IMR-90 (cell line): Measurements from ENCODE around the gene KCNMA1. TPM values are rescaled to one million over a fixed set of nuclear protein-coding genes. Genes with fewer than 3 reads are reported as not detected.
A peak's percentile ranks its signal among the peaks of the same experiment; 100 is the strongest.

ENCODE experiments used
- ATAC-seq: fragments of 200-7000 bp; cut with Tn5 transposase; 2 replicates; pipeline ENCODE4 v1.9.1; 2020; ENCODE audit warnings: low read depth, mild to moderate bottlenecking, moderate library complexity
- BruUV-seq: library from RNA; stranded (reverse); fragments of 400-500 nt; replicated peaks from 2 replicates; lab custom pipeline; 2021; lab: Mats Ljungman, UMichigan
- CTCF ChIA-PET: fragments of 300-600 bp; formaldehyde crosslinking; extraction: SDS; loops from one replicate; lab custom pipeline; 2021; ENCODE audit warnings: antibody characterized with exemption; lab: Yijun Ruan, JAX
- POLR2A ChIA-PET: fragments of 300-600 bp; sonication (Branson Sonifier 250); formaldehyde crosslinking; loops from one replicate; lab custom pipeline; 2022; ENCODE audit warnings: antibody characterized with exemption; ENCODE audit not compliant: unreplicated experiment; lab: Charles Lee
- DNase-seq: peaks from one replicate; pipeline ENCODE4 v3.0.0; 2013
- H2AFZ ChIP-seq: replicated peaks from 2 replicates; pipeline ENCODE3; 2013; ENCODE audit warnings: low read length, mild to moderate bottlenecking; ENCODE audit not compliant: poor library complexity
- H2AK5ac ChIP-seq: 2 replicates; pipeline ENCODE4 v1.6.1; 2013; ENCODE audit warnings: low read depth, low read length, inconsistent platforms
- H2AK9ac ChIP-seq: replicated peaks from 2 replicates; pipeline ENCODE3; 2013; ENCODE audit warnings: mild to moderate bottlenecking, low read depth, low read length, moderate library complexity; ENCODE audit not compliant: poor library complexity
- H2BK120ac ChIP-seq: 2 replicates; pipeline ENCODE4 v1.6.1; 2013; ENCODE audit warnings: low read depth, low read length, inconsistent platforms
- H2BK15ac ChIP-seq: 3 replicates; pipeline ENCODE4 v1.6.1; 2013; ENCODE audit warnings: low read depth, low read length, inconsistent platforms
- H2BK20ac ChIP-seq: 2 replicates; pipeline ENCODE4 v1.6.1; 2013; ENCODE audit warnings: low read depth, mild to moderate bottlenecking, inconsistent platforms, low read length, moderate library complexity
- H2BK5ac ChIP-seq: 2 replicates; pipeline ENCODE4 v1.6.1; 2013; ENCODE audit warnings: mild to moderate bottlenecking, low read depth, low read length, inconsistent platforms; ENCODE audit not compliant: poor library complexity, severe bottlenecking
- H3K14ac ChIP-seq: replicated peaks from 2 replicates; pipeline ENCODE4 v1.6.1; 2013; ENCODE audit warnings: low read depth, low read length, inconsistent platforms
- H3K18ac ChIP-seq: 2 replicates; pipeline ENCODE4 v1.6.1; 2013; ENCODE audit warnings: low read depth, low read length, control low read depth
- H3K23ac ChIP-seq: 2 replicates; pipeline ENCODE4 v1.6.1; 2013; ENCODE audit warnings: low read depth, low read length, inconsistent platforms
- H3K27ac ChIP-seq: 2 replicates; pipeline ENCODE4 v1.5.1; 2013; ENCODE audit warnings: mild to moderate bottlenecking, control low read depth, low read length; ENCODE audit not compliant: insufficient read depth
- H3K27me3 ChIP-seq: 2 replicates; pipeline ENCODE4 v1.6.1; 2013; ENCODE audit warnings: low read length; ENCODE audit not compliant: control insufficient read depth, insufficient read depth
- H3K36me3 ChIP-seq: 2 replicates; pipeline ENCODE4 v1.6.1; 2013; ENCODE audit warnings: low read length, mixed read lengths; ENCODE audit not compliant: control insufficient read depth, insufficient read depth
- H3K4ac ChIP-seq: 2 replicates; pipeline ENCODE4 v1.6.1; 2013; ENCODE audit warnings: low read depth, low read length, inconsistent platforms
- H3K4me1 ChIP-seq: 2 replicates; pipeline ENCODE4 v1.6.1; 2013; ENCODE audit warnings: low read length, mixed read lengths; ENCODE audit not compliant: control insufficient read depth, insufficient read depth
- H3K4me2 ChIP-seq: 2 replicates; pipeline ENCODE4 v1.6.1; 2013; ENCODE audit warnings: low read depth, mild to moderate bottlenecking, control low read depth, low read length, moderate library complexity
- H3K4me3 ChIP-seq: 2 replicates; pipeline ENCODE4 v1.5.1; 2013; ENCODE audit warnings: low read depth, mild to moderate bottlenecking, control low read depth, low read length, moderate library complexity; ENCODE audit not compliant: insufficient read depth
- H3K56ac ChIP-seq: 2 replicates; pipeline ENCODE4 v1.6.1; 2013; ENCODE audit warnings: low read length, inconsistent platforms; ENCODE audit not compliant: insufficient read depth; ENCODE audit errors: extremely low read depth
- H3K79me1 ChIP-seq, 2 experiments: 2 replicates each; pipeline ENCODE4 v1.6.1; 2013; ENCODE audit warnings: low read length in 2 of 2, inconsistent platforms in 1 of 2, low read depth in 1 of 2
- H3K9ac ChIP-seq: 2 replicates; pipeline ENCODE4 v1.6.1; 2013; ENCODE audit warnings: low read depth, low read length, control low read depth
- H3K9me1 ChIP-seq: 2 replicates; pipeline ENCODE4 v1.6.1; 2013; ENCODE audit warnings: low read length, inconsistent platforms; ENCODE audit not compliant: insufficient read depth
- H3K9me3 ChIP-seq: 2 replicates; pipeline ENCODE4 v1.6.1; 2013; ENCODE audit warnings: low read length; ENCODE audit not compliant: control insufficient read depth, insufficient read depth
- H4K20me1 ChIP-seq: 2 replicates; pipeline ENCODE4 v1.6.1; 2013; ENCODE audit warnings: low read length, inconsistent platforms; ENCODE audit not compliant: insufficient read depth
- H4K5ac ChIP-seq: 2 replicates; pipeline ENCODE4 v1.6.1; 2013; ENCODE audit warnings: mild to moderate bottlenecking, low read depth, low read length, control low read depth
- H4K8ac ChIP-seq, 2 experiments: 2 replicates each; pipeline ENCODE4 v1.6.1; 2013; ENCODE audit warnings: low read depth in 2 of 2, low read length in 2 of 2, control low read depth in 1 of 2, inconsistent platforms in 1 of 2
- H4K91ac ChIP-seq: 2 replicates; pipeline ENCODE4 v1.6.1; 2013; ENCODE audit warnings: low read depth, low read length, inconsistent platforms; ENCODE audit not compliant: insufficient read depth
- CEBPB ChIP-seq: IDR thresholded peaks from 2 replicates; pipeline ENCODE4 v1.6.1; 2012; ENCODE audit warnings: low read depth, low read length, improper control_type of control experiment
- CTCF ChIP-seq: conservative IDR thresholded peaks from 2 replicates; pipeline ENCODE4 v1.5.1; 2012; ENCODE audit warnings: mild to moderate bottlenecking, low read depth, low read length, improper control_type of control experiment
- ELK1 ChIP-seq: fragments of 150-350 bp; IDR thresholded peaks from 2 replicates; pipeline ENCODE4 v1.6.1; 2016; ENCODE audit warnings: low read depth, mild to moderate bottlenecking, low read length, moderate library complexity, borderline replicate concordance
- FOS ChIP-seq: fragments of 150-350 bp; IDR thresholded peaks from 2 replicates; pipeline ENCODE4 v1.6.1; 2016; ENCODE audit warnings: low read depth, low read length
- MAFK ChIP-seq: IDR thresholded peaks from 2 replicates; pipeline ENCODE4 v1.6.1; 2012; ENCODE audit warnings: low read depth, low read length, improper control_type of control experiment
- MAZ ChIP-seq: IDR thresholded peaks from 2 replicates; pipeline ENCODE4 v1.6.1; 2012; ENCODE audit warnings: low read depth, mild to moderate bottlenecking, low read length, improper control_type of control experiment, moderate library complexity, borderline replicate concordance
- MXI1 ChIP-seq: IDR thresholded peaks from 2 replicates; pipeline ENCODE4 v1.6.1; 2012; ENCODE audit warnings: low read depth, mild to moderate bottlenecking, low read length, moderate library complexity, borderline replicate concordance
- NFE2L2 ChIP-seq: fragments of 150-350 bp; IDR thresholded peaks from 2 replicates; pipeline ENCODE4 v1.6.1; 2016; ENCODE audit warnings: low read depth, mild to moderate bottlenecking, low read length
- POLR2A ChIP-seq: IDR thresholded peaks from 2 replicates; pipeline ENCODE4 v1.6.1; 2012; ENCODE audit warnings: mild to moderate bottlenecking, low read depth, low read length
- SMC3 ChIP-seq: fragments of 150-350 bp; IDR thresholded peaks from 2 replicates; pipeline ENCODE4 v1.6.1; 2016; ENCODE audit warnings: low read depth, mild to moderate bottlenecking, antibody characterized with exemption, low read length, moderate library complexity
- WGBS, 2 experiments: methylation state at CpG; one replicate each; pipeline versions ENCODE4 v1.1.5 to v1.1.7; 2013; ENCODE audit warnings: missing lambda C conversion rate in 2 of 2; ENCODE audit not compliant: insufficient read length in 1 of 2; ENCODE audit errors: extremely low coverage in 2 of 2; 5-methylcytosine and 5-hydroxymethylcytosine counted together
- dilution Hi-C: fragments of 300-500 bp; cut with HindIII; formaldehyde crosslinking; loops from one replicate; pipeline ENCODE4 v1.14.3; 2018; ENCODE audit warnings: low sequenced_read_pairs; ENCODE audit not compliant: unreplicated experiment
- in situ Hi-C: fragments of 300-500 bp; cut with MboI; formaldehyde crosslinking; loops from 3 replicates; pipeline ENCODE4 v1.14.3; 2019; ENCODE audit warnings: low sequenced_read_pairs, inconsistent platforms, mixed read lengths
- intact Hi-C: fragments of 100-400 bp; cut with micrococcal nuclease; formaldehyde crosslinking; loops from 2 replicates; pipeline ENCODE4 v1.10.0; 2022
- polyA plus RNA-seq, 3 experiments: library from polyadenylated mRNA; depleted of rRNA; stranded (reverse); fragments of >200 nt; gene quantifications; 2 replicates each; pipeline ENCODE4 v1.2.3, GENCODE V29; 2012; ENCODE audit warnings: low replicate concordance in 1 of 3
- total RNA-seq: library from RNA; depleted of rRNA; stranded (reverse); fragments of >200 nt; gene quantifications from 2 replicates; pipeline ENCODE4 v1.2.3, GENCODE V29; 2012
- TF ChIP-seq, protein P1 (sequence below): fragments of 150-350 bp; IDR thresholded peaks from 2 replicates; pipeline ENCODE4 v1.6.1; 2017; ENCODE audit warnings: mild to moderate bottlenecking, antibody characterized with exemption, low read length, low read depth

KCNMA1 gene
- total and polyA plus RNA-seq, 2 of the 4 experiments (the other 2 are of a cell fraction): 25.6 to 29.6 TPM

DNA sequence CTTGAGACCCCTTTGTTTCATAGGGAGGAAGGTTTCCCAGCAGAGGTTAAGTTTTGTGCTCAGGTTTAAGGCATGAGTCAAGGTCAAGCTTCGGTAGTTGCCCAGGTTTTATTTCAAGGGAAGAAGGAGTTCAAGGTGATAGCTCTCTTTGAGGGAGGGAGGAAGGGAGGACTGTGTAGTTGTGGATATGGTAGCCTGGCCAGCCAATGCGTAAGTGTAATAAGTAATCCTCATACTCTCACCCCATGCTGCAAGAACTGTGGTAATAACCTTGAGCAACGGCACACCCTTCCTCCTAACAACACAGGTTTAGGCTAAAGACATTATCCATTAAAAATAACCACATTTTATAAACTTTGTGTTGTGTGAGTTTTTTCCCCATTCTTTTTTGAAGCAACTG is 478.9 kb downstream of the KCNMA1 start:
- Histone ChIP-seq H3K4me1 (peaks cover 19% of the 10 kb centered on the region), H2AK5ac (peak overlapping the region; percentile 59; the same call in 1 of the 2 replicates), H3K27me3 (no peaks in the 10 kb centered on the region), H3K14ac (no peak overlapping the region), H3K9me1 (peaks cover 32% of the 10 kb centered on the region), H3K27ac (no peak overlapping the region), H2BK120ac (peak overlapping the region; percentile 25; the same call in 1 of the 2 replicates), H3K4ac (peak overlapping the region; percentile 1), H3K4me3 (no peak overlapping the region), H2BK20ac (peak overlapping the region; percentile 44; the same call in 1 of the 2 replicates), H4K20me1 (peaks cover 8% of the 10 kb centered on the region; the same call in 1 of the 2 replicates), H3K36me3 (no peaks in the 10 kb centered on the region), H3K23ac (no peak overlapping the region), H2AFZ (no peak overlapping the region), H2AK9ac (no peak overlapping the region), H4K8ac (no peak overlapping the region), H3K18ac (no peak overlapping the region), H3K9ac (no peak overlapping the region), H3K79me1 (peaks cover 0 to 10% of the 10 kb centered on the region in 2 experiments; a peak in 2 of 4 replicates), H2BK15ac (peak overlapping the region; percentile 22; the same call in 1 of the 3 replicates), H3K9me3 (no peaks in the 10 kb centered on the region), H2BK5ac (no peak overlapping the region), H3K56ac (no peak overlapping the region; the same call in 1 of the 2 replicates), H3K4me2 (no peak overlapping the region), H4K91ac (no peak overlapping the region), H4K5ac (no peak overlapping the region)
- POLR2A ChIA-PET: no interaction called here
- no TSS peak for BruUV-seq
- ATAC-seq (no peak), DNase-seq (no peak)
- no CpG with 5 or more reads among the region's 3 CpGs for WGBS, 2 experiments
- CTCF ChIA-PET: interaction anchor here (1.4 kb wide), 1 partner anchor 10 kb away, joined by 3 read pairs; no protein-coding TSS in a partner anchor
- intact Hi-C loops: no loop called here
- dilution Hi-C loops: no loop called here
- in situ Hi-C loops: no loop called here
- TF ChIP-seq ELK1: no peak
- no peak for TF ChIP-seq MAFK
- TF ChIP-seq SMC3: no peak
- TF ChIP-seq CTCF: no peak
- no peak for TF ChIP-seq NFE2L2
- TF ChIP-seq, protein P1, sequence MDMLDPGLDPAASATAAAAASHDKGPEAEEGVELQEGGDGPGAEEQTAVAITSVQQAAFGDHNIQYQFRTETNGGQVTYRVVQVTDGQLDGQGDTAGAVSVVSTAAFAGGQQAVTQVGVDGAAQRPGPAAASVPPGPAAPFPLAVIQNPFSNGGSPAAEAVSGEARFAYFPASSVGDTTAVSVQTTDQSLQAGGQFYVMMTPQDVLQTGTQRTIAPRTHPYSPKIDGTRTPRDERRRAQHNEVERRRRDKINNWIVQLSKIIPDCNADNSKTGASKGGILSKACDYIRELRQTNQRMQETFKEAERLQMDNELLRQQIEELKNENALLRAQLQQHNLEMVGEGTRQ: no peak
- TF ChIP-seq MXI1: no peak
- no peak for TF ChIP-seq CEBPB
- no peak for TF ChIP-seq FOS
- TF ChIP-seq MAZ: no peak
- TF ChIP-seq POLR2A: no peak
